H9 (cell line): ENCODE data around the gene TRAT1. TPM values are rescaled to one million over a fixed set of nuclear protein-coding genes. Genes with fewer than 3 reads are reported as not detected.

Source experiments
- DNase-seq: peaks from one replicate; pipeline ENCODE4 v3.0.0-alpha.2; 2017
- H2AFZ ChIP-seq: one replicate; pipeline ENCODE4 v1.6.1; 2013; ENCODE audit warnings: mild to moderate bottlenecking, low read length, control low read depth, moderate library complexity
- H2AK5ac ChIP-seq: 2 replicates; pipeline ENCODE4 v1.6.1; 2013; ENCODE audit warnings: low read length, control low read depth, mixed read lengths; ENCODE audit not compliant: insufficient read length
- H2BK120ac ChIP-seq: one replicate; pipeline ENCODE4 v1.6.1; 2013; ENCODE audit warnings: low read depth, mild to moderate bottlenecking, low read length, control low read depth, inconsistent platforms; ENCODE audit not compliant: poor library complexity, severe bottlenecking
- H2BK12ac ChIP-seq: 2 replicates; pipeline ENCODE4 v1.6.1; 2013; ENCODE audit warnings: low read length, control low read depth, mixed read lengths, low read depth; ENCODE audit not compliant: insufficient read length
- H2BK15ac ChIP-seq: 2 replicates; pipeline ENCODE4 v1.6.1; 2013; ENCODE audit warnings: low read depth, low read length, control low read depth
- H2BK20ac ChIP-seq: one replicate; pipeline ENCODE4 v1.6.1; 2013; ENCODE audit warnings: low read depth, mild to moderate bottlenecking, low read length, control low read depth, inconsistent platforms; ENCODE audit not compliant: poor library complexity, severe bottlenecking
- H2BK5ac ChIP-seq: 2 replicates; pipeline ENCODE4 v1.6.1; 2013; ENCODE audit warnings: low read length, control low read depth, mixed read lengths; ENCODE audit not compliant: insufficient read length
- H3K14ac ChIP-seq: 2 replicates; pipeline ENCODE4 v1.6.1; 2013; ENCODE audit warnings: low read length, control low read depth; ENCODE audit not compliant: insufficient read depth
- H3K18ac ChIP-seq: 2 replicates; pipeline ENCODE4 v1.6.1; 2013; ENCODE audit warnings: low read depth, mild to moderate bottlenecking, mixed read lengths, low read length, control low read depth; ENCODE audit not compliant: insufficient read length
- H3K23ac ChIP-seq: 2 replicates; pipeline ENCODE4 v1.6.1; 2013; ENCODE audit warnings: low read length, control low read depth, mixed read lengths, low read depth; ENCODE audit not compliant: insufficient read length
- H3K23me2 ChIP-seq: 2 replicates; pipeline ENCODE4 v1.6.1; 2013; ENCODE audit warnings: low read depth, mild to moderate bottlenecking, mixed read lengths, low read length, control low read depth; ENCODE audit not compliant: insufficient read length, poor library complexity, severe bottlenecking
- H3K27ac ChIP-seq: 2 replicates; pipeline ENCODE4 v1.5.1; 2013; ENCODE audit warnings: low read length, control low read depth, mixed read lengths, low read depth; ENCODE audit not compliant: insufficient read length
- H3K27me3 ChIP-seq: 2 replicates; pipeline ENCODE4 v1.6.1; 2013; ENCODE audit warnings: low read length, control low read depth, inconsistent platforms; ENCODE audit not compliant: insufficient read depth
- H3K4ac ChIP-seq: 2 replicates; pipeline ENCODE4 v1.6.1; 2013; ENCODE audit warnings: low read depth, mild to moderate bottlenecking, control low read depth, inconsistent platforms, low read length, moderate library complexity
- H3K4me1 ChIP-seq: 2 replicates; pipeline ENCODE4 v1.6.1; 2013; ENCODE audit warnings: low read length, control low read depth, inconsistent platforms; ENCODE audit not compliant: insufficient read depth
- H3K4me2 ChIP-seq: 2 replicates; pipeline ENCODE4 v1.6.1; 2013; ENCODE audit warnings: low read length, control low read depth, mixed read lengths; ENCODE audit not compliant: insufficient read length, insufficient read depth
- H3K56ac ChIP-seq: 2 replicates; pipeline ENCODE4 v1.6.1; 2013; ENCODE audit warnings: low read depth, mild to moderate bottlenecking, mixed read lengths, low read length, control low read depth; ENCODE audit not compliant: insufficient read length
- H3K79me1 ChIP-seq: 2 replicates; pipeline ENCODE4 v1.6.1; 2013; ENCODE audit warnings: low read depth, mild to moderate bottlenecking, moderate library complexity, low read length, control low read depth, inconsistent platforms; ENCODE audit not compliant: insufficient read depth, poor library complexity, severe bottlenecking
- H3K79me2 ChIP-seq: 2 replicates; pipeline ENCODE4 v1.6.1; 2013; ENCODE audit warnings: low read length, control low read depth, inconsistent platforms; ENCODE audit not compliant: insufficient read depth
- H3K9ac ChIP-seq: 2 replicates; pipeline ENCODE4 v1.6.1; 2013; ENCODE audit warnings: low read length, control low read depth, mixed read lengths; ENCODE audit not compliant: insufficient read length; ENCODE audit errors: extremely low read depth
- H3K9me3 ChIP-seq: one replicate; pipeline ENCODE4 v1.6.1; 2013; ENCODE audit warnings: low read depth, low read length, inconsistent platforms; ENCODE audit not compliant: control insufficient read depth
- H3T11ph ChIP-seq: one replicate; pipeline ENCODE4 v1.6.1; 2013; ENCODE audit warnings: mild to moderate bottlenecking, low read length, control low read depth, inconsistent platforms
- H4K20me1 ChIP-seq: one replicate; pipeline ENCODE4 v1.6.1; 2013; ENCODE audit not compliant: control insufficient read depth, insufficient read length, insufficient read depth
- H4K5ac ChIP-seq: 2 replicates; pipeline ENCODE4 v1.6.1; 2013; ENCODE audit warnings: low read depth, mild to moderate bottlenecking, mixed read lengths, low read length, control low read depth; ENCODE audit not compliant: insufficient read length
- H4K8ac ChIP-seq: replicated peaks from 2 replicates; pipeline ENCODE4 v1.6.1; 2013; ENCODE audit warnings: low read length, control low read depth, mixed read lengths, low read depth; ENCODE audit not compliant: insufficient read length
- H4K91ac ChIP-seq: 2 replicates; pipeline ENCODE4 v1.6.1; 2013; ENCODE audit warnings: low read depth, mild to moderate bottlenecking, moderate library complexity, mixed read lengths, low read length, control low read depth; ENCODE audit not compliant: insufficient read length
- H3K27ac Mint-ChIP-seq, 3 experiments: 2 replicates in 2 of 3; 3 replicates in 1 of 3; pipeline ENCODE4 v1.8.0; 2020 to 2021; ENCODE audit warnings: mixed read lengths in 3 of 3, mild to moderate bottlenecking in 1 of 3, moderate library complexity in 1 of 3
- H3K27me3 Mint-ChIP-seq: 2 replicates; pipeline ENCODE4 v1.8.0; 2021; ENCODE audit warnings: low read depth, mild to moderate bottlenecking, moderate library complexity, mixed read lengths
- H3K36me3 Mint-ChIP-seq, 3 experiments: 2 replicates in 2 of 3; 3 replicates in 1 of 3; pipeline ENCODE4 v1.8.0; 2020 to 2021; ENCODE audit warnings: low read depth in 3 of 3, mixed read lengths in 3 of 3; ENCODE audit not compliant: insufficient read depth in 1 of 3
- H3K4me1 Mint-ChIP-seq, 2 experiments: 2 replicates each; pipeline ENCODE4 v1.8.0; 2020; ENCODE audit warnings: mixed read lengths in 2 of 2
- H3K4me3 Mint-ChIP-seq, 2 experiments: 2 replicates in 1 of 2; 3 replicates in 1 of 2; pipeline ENCODE4 v1.8.0; 2020 to 2021; ENCODE audit warnings: mild to moderate bottlenecking in 2 of 2, mixed read lengths in 2 of 2, moderate library complexity in 1 of 2
- H3K9me3 Mint-ChIP-seq, 2 experiments: 2 replicates in 1 of 2; 3 replicates in 1 of 2; pipeline ENCODE4 v1.8.0; 2020; ENCODE audit warnings: mild to moderate bottlenecking in 2 of 2, mixed read lengths in 2 of 2, moderate library complexity in 1 of 2
- WGBS: extraction: QIAGEN DNeasy Blood & Tissue Kit; methylation state at CpG from one replicate; pipeline ENCODE4 v1.1.7; 2013; ENCODE audit warnings: missing lambda C conversion rate, low lambda C conversion rate, mixed read lengths; ENCODE audit not compliant: insufficient read length; ENCODE audit errors: extremely low coverage; 5-methylcytosine and 5-hydroxymethylcytosine counted together
- total RNA-seq: library from RNA; stranded (reverse); gene quantifications from 2 replicates; pipeline ENCODE4 v1.2.1, GENCODE V29; 2021
- TF ChIP-seq, protein P1 (sequence below): fragments of 200-600 bp; sonication (generic); conservative IDR thresholded peaks from 3 replicates; pipeline ENCODE4 v1.8.0; 2021; ENCODE audit warnings: antibody characterized with exemption, mild to moderate bottlenecking

Gene TRAT1
- total RNA-seq, 1 experiment from 2014 or later = not detected

DNA sequence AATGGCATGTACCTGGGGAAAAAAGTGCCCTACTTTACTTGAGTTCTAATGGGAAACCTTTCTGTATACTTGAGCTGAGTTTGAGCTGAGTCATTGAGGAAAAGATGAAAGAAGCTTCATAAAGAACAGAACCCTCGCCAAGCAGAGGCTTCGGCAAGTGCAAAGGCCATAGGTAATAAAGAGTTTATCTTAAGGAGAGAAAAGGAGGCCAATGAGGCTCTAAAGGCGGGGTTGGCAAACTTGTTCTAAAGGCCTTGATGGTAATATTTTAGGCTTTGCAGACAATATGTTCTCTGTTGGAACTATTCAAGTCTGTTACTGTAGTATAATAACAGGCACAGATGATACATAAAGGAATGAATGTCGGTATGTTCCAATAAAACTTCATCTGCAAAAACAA lies 17.6 kb upstream of the TRAT1 start:
- Histone ChIP-seq H4K91ac (no peak overlapping the region), H2BK20ac (no peak overlapping the region), H3K79me2 (no peaks in the 10 kb centered on the region), H4K8ac (no peak overlapping the region), H3K4ac (no peak overlapping the region), H3K14ac (no peak overlapping the region), H3K9me3 (no peaks in the 10 kb centered on the region), H4K5ac (no peak overlapping the region), H3K4me2 (no peak overlapping the region), H3T11ph (no peak overlapping the region), H3K23me2 (no peaks in the 10 kb centered on the region), H2BK12ac (no peak overlapping the region), H2BK15ac (no peak overlapping the region), H2AFZ (no peak overlapping the region), H3K4me1 (no peaks in the 10 kb centered on the region), H2AK5ac (no peak overlapping the region), H4K20me1 (no peaks in the 10 kb centered on the region), H2BK120ac (no peak overlapping the region), H3K27me3 (no peaks in the 10 kb centered on the region), H3K9ac (no peak overlapping the region), H3K56ac (no peak overlapping the region), H3K79me1 (no peaks in the 10 kb centered on the region), H3K27ac (no peak overlapping the region), H2BK5ac (no peak overlapping the region), H3K18ac (no peak overlapping the region), H3K23ac (no peak overlapping the region)
- Mint-ChIP-seq H3K9me3 (no peaks in the 10 kb centered on the region), H3K36me3 (no peaks in the 10 kb centered on the region), H3K27me3 (no peaks in the 10 kb centered on the region), H3K4me1 (no peaks in the 10 kb centered on the region), H3K4me3 (no peak overlapping the region), H3K27ac (no peak overlapping the region; a peak in 1 of 7 replicates)
- no peak for DNase-seq
- TF ChIP-seq, protein P1, sequence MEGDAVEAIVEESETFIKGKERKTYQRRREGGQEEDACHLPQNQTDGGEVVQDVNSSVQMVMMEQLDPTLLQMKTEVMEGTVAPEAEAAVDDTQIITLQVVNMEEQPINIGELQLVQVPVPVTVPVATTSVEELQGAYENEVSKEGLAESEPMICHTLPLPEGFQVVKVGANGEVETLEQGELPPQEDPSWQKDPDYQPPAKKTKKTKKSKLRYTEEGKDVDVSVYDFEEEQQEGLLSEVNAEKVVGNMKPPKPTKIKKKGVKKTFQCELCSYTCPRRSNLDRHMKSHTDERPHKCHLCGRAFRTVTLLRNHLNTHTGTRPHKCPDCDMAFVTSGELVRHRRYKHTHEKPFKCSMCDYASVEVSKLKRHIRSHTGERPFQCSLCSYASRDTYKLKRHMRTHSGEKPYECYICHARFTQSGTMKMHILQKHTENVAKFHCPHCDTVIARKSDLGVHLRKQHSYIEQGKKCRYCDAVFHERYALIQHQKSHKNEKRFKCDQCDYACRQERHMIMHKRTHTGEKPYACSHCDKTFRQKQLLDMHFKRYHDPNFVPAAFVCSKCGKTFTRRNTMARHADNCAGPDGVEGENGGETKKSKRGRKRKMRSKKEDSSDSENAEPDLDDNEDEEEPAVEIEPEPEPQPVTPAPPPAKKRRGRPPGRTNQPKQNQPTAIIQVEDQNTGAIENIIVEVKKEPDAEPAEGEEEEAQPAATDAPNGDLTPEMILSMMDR = no peak
- WGBS = no CpG with 5 or more reads among the region's 4 CpGs
